NCI-H2107 treated with DMSO at 0.1 percent for 48 hours (cell line): Measurements from ENCODE around the gene GOLGA7B.

Source experiments
- DNase-seq: peaks from one replicate; lab custom pipeline; 2025; ENCODE audit not compliant: unreplicated experiment; lab: John Stamatoyannopoulos, UW

The GOLGA7B gene

DNA sequence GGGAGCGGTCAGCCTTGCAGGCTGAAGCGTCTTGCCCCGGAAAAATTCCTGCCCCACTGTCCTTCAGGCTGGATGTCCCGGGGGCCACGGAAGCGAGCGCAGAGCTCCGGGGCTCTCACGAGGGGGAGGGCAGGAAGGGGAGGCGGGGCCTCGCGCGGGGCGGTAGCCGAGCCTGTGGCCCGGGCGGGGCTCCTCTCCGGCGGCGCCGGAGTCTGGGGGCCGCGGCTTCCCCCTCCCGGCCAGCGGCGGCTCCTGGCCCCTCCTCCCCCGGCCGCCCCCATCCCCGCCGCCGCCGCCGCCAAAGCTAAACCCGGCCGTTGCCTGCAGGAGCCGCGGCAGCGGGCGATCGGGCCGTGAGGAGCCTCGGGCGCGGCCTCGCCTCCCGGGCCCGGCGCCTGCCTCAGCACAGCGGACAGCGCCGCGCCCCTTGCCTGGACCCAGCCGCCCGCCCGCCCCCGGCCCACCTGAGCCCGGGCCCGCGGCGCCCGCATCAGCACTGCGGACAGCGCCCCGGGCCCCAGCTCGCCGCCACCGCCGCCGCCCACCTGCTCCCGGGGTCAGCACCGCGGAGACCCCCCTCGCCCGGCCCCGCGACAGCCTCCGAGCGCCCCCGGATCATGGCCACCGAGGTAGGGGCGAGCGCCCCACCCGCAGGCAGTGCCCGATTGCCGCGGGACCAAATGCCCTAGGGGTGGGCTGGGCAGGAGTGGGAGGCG is at the start of gene GOLGA7B:
GOLGA7B (plus strand) TSS at position 157 of the 716 bp plus-strand sequence; CDS start at position 618, 461 bp downstream.
- DNase-seq, result no peak

DNA sequence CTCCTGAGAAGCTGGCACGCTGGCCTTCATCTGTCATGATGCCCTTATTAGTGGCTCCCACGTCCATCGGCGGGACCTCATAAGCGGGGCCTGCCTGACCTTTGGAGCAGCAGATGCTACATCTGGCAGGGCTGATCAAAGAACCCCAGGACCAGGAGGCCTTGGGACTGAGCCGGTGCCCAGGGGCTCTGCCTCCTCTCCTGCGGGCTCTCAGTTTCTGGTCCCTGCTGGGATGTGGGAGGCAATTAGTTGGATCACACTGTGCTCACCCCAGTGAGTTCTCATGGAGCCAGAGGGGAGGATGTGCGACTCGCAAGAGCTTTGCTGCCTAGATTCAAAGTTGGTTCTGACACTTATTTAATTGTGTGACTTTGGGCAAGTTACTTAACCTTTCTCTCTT is 49.2 kb upstream of the GOLGA7B start:
- DNase-seq, result no peak

DNA sequence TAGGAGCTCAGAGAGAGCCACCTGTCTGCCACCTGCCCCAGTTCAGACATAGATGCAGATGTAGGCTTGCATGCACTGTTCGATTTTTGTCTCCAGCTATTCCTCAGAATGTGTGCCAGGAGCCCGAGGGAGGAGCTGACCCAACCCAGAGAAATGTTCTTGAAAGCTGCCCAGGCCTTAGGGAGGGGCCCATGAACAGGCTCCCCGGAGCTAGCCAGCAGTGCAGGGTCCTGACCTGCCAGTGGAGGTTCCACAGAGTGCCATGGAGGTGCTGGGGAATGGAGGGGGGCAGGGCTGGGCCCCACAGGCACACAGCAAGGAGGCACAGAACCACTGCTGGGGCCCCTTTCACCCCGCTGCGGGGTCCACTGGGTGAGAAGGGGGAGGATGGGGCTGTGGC is 48.2 kb upstream of the GOLGA7B start:
- DNase-seq, result no peak

DNA sequence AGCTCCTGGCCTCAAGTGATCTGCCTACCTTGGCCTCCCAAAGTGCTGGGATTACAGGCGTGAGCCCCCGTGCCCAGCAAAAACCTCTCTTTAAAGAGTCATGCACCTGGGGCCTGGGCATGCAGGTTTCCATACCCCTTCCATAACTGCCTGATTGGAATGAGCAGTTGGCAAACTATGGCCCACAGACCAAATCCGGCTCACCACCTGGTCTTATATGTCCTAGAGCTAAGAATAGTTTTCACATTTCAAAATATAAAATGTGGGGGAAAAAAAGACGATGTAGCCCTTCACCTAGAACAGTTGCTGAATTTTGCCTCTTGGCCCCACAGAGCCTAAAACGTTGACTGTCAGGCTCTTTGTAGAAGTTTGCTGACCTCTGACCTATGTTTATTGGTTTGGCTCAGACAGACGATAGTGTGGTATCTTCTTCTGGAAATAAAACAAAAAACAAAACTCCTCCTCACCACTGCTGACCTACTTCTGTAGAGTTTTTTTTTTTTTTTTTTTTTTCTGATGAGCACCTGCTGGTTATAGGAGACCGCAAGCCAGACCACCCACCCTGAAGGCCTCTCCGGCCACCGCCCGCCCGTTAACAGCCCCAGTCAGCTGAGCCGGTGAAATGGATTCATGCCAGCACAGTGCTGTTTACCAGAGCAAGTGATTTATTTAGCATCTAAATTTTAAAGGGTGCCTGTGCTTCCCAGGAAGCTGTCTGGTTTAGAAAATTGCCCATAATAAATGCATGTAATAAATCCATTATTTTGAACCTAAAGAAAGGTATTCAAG is 44.4 kb upstream of the GOLGA7B start:
- DNase-seq, result no peak

DNA sequence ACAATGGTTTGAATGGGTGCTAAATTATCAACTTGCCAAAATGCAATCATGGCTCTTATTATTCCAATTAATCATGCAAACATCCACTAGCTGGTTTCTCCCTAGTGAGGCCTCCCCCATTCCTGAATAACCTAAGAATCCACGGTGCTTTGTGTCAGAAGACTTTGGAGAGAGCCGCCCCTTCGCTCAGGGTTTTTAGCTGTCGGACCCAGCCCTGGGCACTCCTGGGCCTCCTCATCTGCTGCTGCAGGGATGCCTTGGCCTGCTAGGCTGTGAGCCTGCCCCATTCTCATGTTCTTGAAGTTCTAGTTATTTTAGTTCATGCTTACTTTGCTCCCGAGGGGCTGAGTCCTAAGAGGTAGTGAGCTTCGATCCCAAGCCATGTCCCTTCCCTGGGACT is 43.7 kb upstream of the GOLGA7B start:
- DNase-seq, result no peak

DNA sequence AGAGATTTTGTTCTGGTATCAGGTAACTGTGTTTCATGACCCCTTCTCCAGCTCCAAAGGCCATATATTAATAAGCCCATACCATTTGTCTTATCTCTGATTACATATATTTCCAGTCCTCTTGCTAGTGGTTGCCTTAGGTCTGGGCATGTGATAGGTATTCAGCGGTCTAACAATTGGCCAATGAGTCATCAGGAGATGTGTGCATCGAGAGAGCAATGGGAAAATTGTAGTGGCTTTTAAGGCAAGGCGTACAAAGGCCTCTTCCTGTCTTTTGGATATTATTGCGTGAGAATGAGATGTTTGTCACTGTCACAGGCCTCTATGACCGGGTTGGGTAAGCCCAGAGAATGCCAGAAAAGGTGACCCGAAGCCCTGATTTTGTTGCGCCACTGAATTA is 39.2 kb upstream of the GOLGA7B start:
- no peak for DNase-seq

DNA sequence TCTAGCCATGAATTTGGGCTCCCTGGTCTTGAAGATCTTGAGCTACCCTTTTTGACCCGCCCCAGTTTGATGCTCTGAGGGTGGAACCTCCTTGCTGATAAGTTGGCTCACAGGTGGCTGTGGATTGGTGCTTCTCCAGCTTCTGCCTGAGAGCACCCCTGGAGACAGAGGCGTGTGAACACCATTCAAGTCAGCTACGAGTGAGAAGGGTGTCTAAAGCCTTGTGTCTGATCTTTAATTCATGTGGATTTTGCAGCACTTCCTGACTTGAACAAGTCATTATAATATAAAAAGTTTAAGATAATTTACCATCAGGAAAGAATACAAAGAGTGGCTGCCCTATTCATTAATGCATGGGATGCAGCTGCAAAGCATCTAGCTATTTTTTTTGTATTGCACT is 37.7 kb upstream of the GOLGA7B start:
- no peak for DNase-seq

DNA sequence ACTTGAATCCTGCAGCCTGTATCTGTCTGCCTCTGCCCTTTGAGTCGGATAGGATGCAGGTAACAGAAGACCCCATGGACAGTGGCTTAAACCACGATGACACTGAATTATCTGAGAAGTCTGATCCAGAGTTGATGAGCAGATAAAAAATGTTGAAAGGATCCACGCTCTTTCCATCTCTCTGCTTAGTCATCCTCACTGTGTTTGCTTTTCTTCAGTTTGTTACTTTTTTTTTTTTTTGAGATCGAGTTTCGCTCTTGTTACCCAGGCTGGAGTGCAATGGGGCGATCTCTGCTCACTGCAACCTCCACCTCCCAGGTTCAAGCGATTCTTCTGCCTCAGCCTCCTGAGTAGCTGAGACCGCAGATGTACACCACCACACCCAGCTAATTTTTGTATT is 36.9 kb upstream of the GOLGA7B start:
- DNase-seq, result no peak

DNA sequence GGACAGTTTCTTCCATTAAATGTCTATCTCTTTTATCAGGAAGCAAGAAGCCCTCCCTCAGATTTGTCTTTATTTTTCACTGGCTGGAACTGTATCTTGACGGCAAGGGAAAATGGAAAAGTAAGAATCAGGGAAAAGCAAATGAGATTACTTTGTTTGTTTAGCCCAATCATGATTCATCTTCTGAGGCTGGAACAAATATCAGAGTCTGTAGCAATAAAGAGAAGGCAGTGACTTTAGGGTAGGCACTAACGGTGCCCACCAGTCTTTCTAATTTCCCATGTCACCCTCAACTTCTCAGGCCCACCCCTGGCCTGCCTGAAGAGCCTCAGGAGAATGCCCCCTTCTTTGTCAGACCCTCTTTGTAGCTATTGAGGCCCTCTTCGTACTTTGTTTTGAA is 36.3 kb upstream of the GOLGA7B start:
- no peak for DNase-seq

DNA sequence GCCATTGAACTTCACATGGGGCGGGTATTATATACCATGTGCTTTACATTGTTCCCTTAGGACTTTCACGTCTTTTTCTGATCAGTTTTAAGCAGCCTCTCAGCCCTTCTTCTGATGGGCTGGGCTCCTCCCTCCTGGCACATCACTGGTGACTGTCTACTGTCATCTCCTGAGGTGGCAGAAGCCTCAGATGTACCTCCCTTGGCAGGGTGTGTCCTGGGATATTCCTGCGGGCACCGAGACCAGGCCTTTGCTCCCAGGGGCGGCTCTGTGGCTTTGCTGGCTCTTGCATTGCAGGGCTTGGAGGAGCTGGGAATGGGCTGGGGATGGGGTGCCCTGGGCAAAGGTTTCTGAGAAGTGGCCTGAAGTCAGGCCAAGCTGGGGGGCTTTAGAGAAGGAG is 34.6 kb upstream of the GOLGA7B start:
- DNase-seq, result no peak

DNA sequence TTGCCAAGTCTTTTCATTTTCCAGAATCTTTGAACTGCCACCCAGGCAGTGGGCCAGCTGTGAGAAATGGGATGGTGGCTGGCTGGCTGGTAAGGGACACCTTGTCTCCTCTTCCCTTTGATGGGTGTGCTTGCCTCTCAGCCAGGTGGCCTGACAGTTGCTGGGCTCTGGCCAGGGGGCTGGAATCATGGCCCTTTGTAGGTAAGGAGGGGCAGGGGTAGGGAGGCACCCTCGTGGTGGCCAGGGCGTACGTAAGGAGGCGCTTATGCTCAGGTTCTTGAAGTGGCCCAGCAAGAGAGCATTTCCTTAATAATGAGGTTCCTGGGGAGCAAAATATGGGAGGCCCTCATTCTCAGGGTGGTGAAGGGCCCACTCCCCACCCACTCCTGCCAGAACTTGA is 33.0 kb upstream of the GOLGA7B start:
- DNase-seq, result no peak

DNA sequence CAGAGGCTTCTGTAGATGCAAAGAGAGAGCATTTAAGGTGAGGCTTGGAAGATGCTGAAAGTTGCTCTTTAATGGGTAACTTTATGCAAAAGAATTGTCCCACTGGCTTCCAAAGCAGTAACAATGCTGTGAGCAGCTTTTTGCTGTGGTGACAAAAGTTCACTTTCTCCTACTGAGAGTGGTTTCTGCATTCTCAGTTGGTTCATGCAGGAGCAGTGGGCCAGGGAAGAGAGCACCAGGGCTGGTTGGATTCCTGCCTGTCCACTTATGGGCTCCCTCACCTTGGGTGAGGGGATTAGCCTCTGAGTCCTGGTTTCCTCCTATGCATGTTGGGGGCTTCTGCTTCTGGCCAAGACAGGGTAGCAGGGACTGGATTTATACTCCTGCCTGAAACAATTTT is 31.1 kb upstream of the GOLGA7B start:
- DNase-seq, result no peak

DNA sequence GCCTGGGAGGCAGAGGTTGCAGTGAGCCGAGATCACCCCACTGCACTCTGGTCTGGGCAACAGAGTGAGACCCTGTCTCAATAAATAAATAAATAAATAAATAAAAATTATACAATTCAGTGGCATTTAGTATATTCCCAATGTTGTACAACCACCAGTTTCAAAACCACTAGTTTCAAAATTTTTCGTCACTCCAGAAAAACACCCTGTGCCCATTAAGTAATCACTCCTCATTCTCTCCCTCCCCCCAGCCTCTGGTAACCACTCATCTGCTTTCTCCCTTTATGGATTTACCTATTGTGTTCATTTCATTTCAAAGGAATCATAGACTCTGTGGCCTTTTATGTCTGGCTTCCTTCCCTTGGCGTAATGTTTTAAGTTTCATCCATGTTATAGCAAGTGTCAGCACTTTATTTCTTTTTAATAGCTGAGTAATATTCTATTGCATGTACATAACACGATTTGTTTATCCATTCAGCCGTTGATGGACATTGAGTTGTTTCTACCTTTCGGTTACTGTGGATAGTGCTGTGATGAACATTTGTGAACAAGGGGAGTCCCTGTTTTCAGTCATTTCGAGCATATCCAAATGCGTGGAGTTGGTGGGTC is 29.4 kb upstream of the GOLGA7B start:
- no peak for DNase-seq

DNA sequence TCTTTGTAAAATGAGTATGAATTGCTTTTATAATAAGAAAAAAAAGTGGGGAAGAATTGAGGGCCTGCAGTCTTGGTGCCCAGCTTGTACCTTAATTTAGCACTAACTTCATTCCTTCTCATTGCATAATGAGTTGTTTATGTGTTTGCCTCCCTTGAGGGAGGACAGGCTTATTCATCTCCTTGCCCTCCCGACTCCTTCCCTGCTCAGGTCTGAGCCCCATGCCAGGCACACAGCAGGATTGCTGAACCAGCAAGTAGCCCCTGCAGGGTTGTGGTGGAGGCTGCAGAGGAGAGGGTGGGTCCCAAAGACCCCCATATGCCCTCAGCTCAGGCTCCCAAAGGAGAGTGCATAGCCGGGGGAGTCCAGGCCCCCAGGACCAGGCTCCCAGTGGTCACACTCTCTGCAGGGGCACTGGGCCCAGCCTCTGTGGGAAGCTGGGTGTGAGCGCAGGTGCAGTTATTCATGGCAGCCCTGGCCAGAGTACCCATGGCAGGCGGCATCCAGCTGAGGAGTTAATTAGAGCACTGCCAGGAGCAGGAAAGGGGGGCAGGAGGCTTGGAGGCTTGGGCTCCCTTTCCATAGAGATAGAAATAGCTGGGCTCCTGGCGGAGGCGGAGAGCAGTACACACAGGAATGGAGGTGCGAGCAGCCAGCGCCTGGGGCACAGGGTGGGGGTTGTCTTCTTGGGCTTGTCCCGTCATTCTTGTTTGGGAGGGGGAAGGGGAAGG is 28.2 kb upstream of the GOLGA7B start:
- DNase-seq, result peak; percentile 41

DNA sequence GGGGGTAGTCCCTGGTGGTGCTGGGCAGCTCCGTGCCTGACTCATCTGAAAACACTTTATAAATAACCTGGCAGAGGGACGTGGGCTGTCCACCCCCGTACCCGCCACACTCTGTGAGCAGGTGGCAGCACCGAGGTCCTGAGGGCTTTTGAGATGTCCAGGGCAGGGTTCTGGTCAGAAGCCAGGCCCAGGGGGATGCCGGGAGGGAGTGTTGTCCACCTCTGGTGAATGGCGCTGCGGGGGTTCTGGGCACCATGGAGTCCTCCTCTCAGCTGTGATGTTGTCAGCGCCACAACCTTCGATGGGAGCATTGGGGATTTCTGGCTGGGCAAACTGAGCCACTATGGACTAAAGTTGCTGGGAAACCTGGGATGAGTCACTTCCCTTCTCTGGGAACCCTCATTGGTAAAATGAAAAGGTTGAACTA is 27.4 kb upstream of the GOLGA7B start:
- DNase-seq, result no peak

DNA sequence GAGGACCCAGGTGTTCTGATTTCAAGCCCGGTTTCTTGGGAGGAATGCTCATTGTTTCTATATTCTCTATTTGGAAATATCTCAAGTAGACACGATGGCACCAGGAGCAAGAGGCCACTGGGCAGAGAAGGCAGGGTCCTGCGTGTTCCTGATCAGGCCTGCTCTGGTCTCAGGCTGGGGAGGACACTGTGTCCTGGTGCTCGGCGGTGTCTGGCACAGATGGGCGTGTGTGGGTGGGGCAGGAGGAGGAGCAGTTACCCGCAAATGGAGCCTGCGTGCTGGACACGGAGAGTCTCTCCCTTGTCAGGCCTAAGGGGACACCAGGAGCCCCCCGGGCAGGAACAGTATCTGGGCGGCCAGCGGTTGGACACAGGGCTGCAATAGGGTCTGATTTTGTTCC is 25.9 kb upstream of the GOLGA7B start:
- no peak for DNase-seq

DNA sequence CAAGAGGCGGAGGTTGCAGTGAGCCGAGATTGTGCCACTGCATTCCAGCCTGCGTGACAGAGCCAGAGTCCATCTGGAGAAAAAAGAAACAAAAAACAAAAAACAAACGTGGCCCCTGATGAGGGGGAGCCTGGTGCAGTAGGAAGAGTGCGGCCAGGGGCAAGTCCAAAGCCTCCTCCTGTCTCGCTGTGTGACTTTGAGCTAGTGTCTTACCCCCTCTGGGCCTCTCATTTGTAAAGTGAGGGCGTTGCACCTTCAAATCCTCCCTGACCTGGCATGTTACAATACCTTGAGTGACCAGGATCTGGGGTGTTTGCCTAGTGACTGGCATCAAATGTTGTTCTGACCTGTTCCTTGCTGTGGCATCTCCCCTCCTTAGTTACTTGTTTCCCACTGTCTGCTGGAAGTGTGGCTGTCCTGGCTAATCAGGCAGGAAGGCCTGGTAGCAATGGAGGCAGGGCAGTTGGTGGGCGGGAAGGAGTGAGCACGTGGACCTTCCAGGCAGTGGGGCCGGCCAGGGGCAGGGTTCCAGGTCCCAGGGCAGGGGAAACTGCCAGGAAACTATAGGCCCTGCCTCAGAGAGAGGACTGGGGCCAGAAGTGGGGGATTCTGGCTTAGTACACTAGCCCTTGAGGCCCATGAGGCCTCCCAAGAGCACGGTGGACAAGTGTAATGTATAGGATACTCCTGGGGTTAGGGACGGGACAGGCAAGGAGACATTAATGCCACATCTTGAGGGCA is 24.5 kb upstream of the GOLGA7B start:
- no peak for DNase-seq

DNA sequence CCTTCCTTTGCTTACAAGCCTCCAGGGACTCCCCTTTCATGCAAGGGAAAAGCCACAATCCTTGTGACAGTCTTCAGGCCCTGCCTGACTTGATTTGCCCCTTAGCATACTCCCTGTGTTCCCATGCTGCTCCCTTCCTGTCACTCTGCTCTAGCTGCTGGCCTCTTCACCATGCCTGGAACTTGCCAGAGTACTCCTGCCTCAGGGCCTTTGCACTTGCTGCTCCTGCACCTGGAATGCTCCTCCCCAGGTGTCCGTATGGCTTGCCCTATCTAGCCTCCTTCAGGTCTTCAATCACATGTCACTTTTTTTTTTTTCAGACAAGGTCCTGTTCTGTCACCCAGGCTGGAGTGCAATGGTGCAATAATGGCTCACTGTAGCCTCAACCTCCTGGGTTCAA is 22.8 kb upstream of the GOLGA7B start:
- DNase-seq, result no peak

DNA sequence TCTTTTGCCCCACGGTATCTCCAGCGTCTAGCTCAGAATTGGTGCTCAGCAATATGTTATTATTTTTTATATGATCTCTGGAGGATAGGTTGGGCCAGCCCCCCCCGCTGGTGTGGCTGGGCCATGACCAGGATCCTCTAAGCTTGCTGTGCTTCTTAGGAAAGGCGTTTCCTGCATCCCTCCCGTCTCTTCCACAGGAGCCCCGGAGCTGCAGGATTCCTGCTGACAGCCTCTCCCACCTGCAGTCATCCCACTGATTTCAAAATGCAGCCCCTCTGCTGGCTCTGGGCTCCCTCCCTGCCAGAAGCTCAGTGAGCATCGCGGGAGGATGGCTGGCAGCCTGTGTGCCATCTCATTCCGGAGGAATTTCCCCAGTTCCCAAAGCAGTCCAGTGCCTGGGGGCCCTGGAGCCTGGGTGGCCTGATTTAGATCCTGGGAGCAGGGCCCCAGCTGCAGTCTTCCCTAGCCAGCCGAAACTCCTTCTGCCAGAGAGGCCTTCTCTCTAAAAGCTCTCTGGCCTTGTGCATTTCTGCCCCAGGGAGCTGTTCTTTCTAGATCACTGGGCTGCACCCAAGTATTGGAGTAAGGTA is 21.8 kb upstream of the GOLGA7B start:
- DNase-seq, result no peak

DNA sequence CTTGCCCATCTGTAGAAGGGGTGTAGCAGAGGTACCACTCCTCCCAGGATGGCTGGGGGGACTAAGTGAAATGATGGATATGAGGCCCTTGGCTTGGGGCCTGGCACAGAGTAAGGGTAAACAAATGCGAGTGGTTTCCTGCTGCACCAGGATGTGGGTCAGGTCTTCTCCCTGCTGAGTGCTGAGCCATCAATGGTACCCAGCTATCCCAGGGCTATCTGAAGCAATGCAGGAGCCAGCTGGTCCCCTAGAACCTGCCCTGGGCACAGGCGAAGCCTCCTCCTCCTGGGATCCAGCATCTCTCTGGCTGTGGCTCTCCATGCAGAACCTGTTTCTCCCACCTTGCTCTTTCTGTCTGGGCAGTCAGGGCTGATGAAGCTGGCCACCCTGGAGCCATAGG is 20.9 kb upstream of the GOLGA7B start:
- no peak for DNase-seq
